ENCODE results near the gene ASTN2.

- TF ChIP-seq CTCF (IDR thresholded peaks at IDR 0.05), result no peak
- TF ChIP-seq POLR2AphosphoS5 (IDR thresholded peaks at IDR 0.05), result no peak
- TF ChIP-seq POLR2A (IDR thresholded peaks at IDR 0.05), result no peak
These were observed 921.5 kb downstream of the ASTN2 start for GRCh38 chr9:116493183-116493860.
